ENCODE results near the gene NPEPL1. TPM values are rescaled to one million over a fixed set of nuclear protein-coding genes. Genes with fewer than 3 reads are reported as not detected.

Gene NPEPL1
- total RNA-seq, 1 experiment from 2014 or later, result 31.1 TPM

GRCh38 chr20:58702859-58703648 is 10.5 kb downstream of the NPEPL1 start:
- H4K8ac ChIP-seq (replicated peaks; ENCODE audit: insufficient read length, low read depth, low read length), result no peak overlapping the region
- no peaks in the 10 kb centered on the region for H3K9me3 ChIP-seq (ENCODE audit: control insufficient read depth, low read depth, low read length)
- Mint-ChIP-seq H3K36me3 (ENCODE audit: insufficient read depth in 1 of 3, low read depth in 3 of 3) (peaks cover 18 to 52% (median 46%) of the 10 kb centered on the region in 3 experiments), H3K27ac (peak overlapping the region in 2 of 3 experiments; percentile 65 to 79; a peak in 2 of 7 replicates), H3K4me1 (peaks cover 4 to 9% of the 10 kb centered on the region in 2 experiments), H3K27me3 (ENCODE audit: low read depth) (no peaks in the 10 kb centered on the region), H3K9me3 (peaks cover 0 to 3% of the 10 kb centered on the region in 2 experiments; a peak in 1 of 5 replicates), H3K4me3 (no peak overlapping the region)
- no peak overlapping the region for H2BK15ac ChIP-seq (ENCODE audit: low read depth, low read length)
- TF ChIP-seq, protein P1, sequence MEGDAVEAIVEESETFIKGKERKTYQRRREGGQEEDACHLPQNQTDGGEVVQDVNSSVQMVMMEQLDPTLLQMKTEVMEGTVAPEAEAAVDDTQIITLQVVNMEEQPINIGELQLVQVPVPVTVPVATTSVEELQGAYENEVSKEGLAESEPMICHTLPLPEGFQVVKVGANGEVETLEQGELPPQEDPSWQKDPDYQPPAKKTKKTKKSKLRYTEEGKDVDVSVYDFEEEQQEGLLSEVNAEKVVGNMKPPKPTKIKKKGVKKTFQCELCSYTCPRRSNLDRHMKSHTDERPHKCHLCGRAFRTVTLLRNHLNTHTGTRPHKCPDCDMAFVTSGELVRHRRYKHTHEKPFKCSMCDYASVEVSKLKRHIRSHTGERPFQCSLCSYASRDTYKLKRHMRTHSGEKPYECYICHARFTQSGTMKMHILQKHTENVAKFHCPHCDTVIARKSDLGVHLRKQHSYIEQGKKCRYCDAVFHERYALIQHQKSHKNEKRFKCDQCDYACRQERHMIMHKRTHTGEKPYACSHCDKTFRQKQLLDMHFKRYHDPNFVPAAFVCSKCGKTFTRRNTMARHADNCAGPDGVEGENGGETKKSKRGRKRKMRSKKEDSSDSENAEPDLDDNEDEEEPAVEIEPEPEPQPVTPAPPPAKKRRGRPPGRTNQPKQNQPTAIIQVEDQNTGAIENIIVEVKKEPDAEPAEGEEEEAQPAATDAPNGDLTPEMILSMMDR (conservative IDR thresholded peaks at IDR 0.05), result peak; percentile 64
- no peak overlapping the region for H2BK20ac ChIP-seq (ENCODE audit: low read depth, low read length, poor library complexity, severe bottlenecking)
- H2BK12ac ChIP-seq (ENCODE audit: insufficient read length, low read depth, low read length), result no peak overlapping the region
- no peak overlapping the region for H3K4me2 ChIP-seq (ENCODE audit: insufficient read depth, insufficient read length, low read length)
- no peaks in the 10 kb centered on the region for H3K79me2 ChIP-seq (ENCODE audit: insufficient read depth, low read length)
- no peak overlapping the region for H3K9ac ChIP-seq (ENCODE audit: extremely low read depth, insufficient read length, low read length)
- H3K4ac ChIP-seq (ENCODE audit: low read depth, low read length), result no peak overlapping the region
- H2BK120ac ChIP-seq (ENCODE audit: low read depth, low read length, poor library complexity, severe bottlenecking), result no peak overlapping the region
- H3K18ac ChIP-seq (ENCODE audit: insufficient read length, low read depth, low read length), result no peak overlapping the region
- H3K79me1 ChIP-seq (ENCODE audit: insufficient read depth, low read depth, low read length, poor library complexity, severe bottlenecking), result no peaks in the 10 kb centered on the region
- no peak overlapping the region for H2BK5ac ChIP-seq (ENCODE audit: insufficient read length, low read length)
- no peak overlapping the region for H3K56ac ChIP-seq (ENCODE audit: insufficient read length, low read depth, low read length)
- H3K23me2 ChIP-seq (ENCODE audit: insufficient read length, low read depth, low read length, poor library complexity, severe bottlenecking), result no peaks in the 10 kb centered on the region
- no peak overlapping the region for H3T11ph ChIP-seq (ENCODE audit: low read length)
- no CpG with 5 or more reads among the region's 28 CpGs for WGBS (ENCODE audit: extremely low coverage, insufficient read length, low lambda C conversion rate)
- H3K4me1 ChIP-seq (ENCODE audit: insufficient read depth, low read length), result 0 out of 2 replicates have a peak, but pooled peaks cover 2% of the 10 kb centered on the region
- no peaks in the 10 kb centered on the region for H3K27me3 ChIP-seq (ENCODE audit: insufficient read depth, low read length)
- no peak overlapping the region for H3K27ac ChIP-seq (ENCODE audit: insufficient read length, low read depth, low read length)
- H2AFZ ChIP-seq (ENCODE audit: low read length), result no peak overlapping the region
- H4K5ac ChIP-seq (ENCODE audit: insufficient read length, low read depth, low read length), result no peak overlapping the region
- no peak overlapping the region for H3K23ac ChIP-seq (ENCODE audit: insufficient read length, low read depth, low read length)
- no peak overlapping the region for H2AK5ac ChIP-seq (ENCODE audit: insufficient read length, low read length)
- DNase-seq, result no peak
- no peak overlapping the region for H4K91ac ChIP-seq (ENCODE audit: insufficient read length, low read depth, low read length)
- H4K20me1 ChIP-seq (ENCODE audit: control insufficient read depth, insufficient read depth, insufficient read length), result no peaks in the 10 kb centered on the region
- no peak overlapping the region for H3K14ac ChIP-seq (ENCODE audit: insufficient read depth, low read length)

All from H9 (cell line).